Osteocyte (in vitro differentiated cells): ENCODE measurements around the gene SDR39U1. TPM values are rescaled to one million over a fixed set of nuclear protein-coding genes. Genes with fewer than 3 reads are reported as not detected.

Experiments
- DNase-seq: peaks from one replicate; pipeline ENCODE4 v3.0.0; 2021; ENCODE audit warnings: mixed read lengths; ENCODE audit not compliant: unreplicated experiment; ENCODE audit errors: extremely low spot score
- H3K27ac Mint-ChIP-seq: one replicate; pipeline ENCODE4 v1.8.0; 2021; ENCODE audit warnings: mild to moderate bottlenecking, mixed read lengths; ENCODE audit not compliant: unreplicated experiment
- H3K27me3 Mint-ChIP-seq: one replicate; pipeline ENCODE4 v1.8.0; 2021; ENCODE audit warnings: mixed read lengths; ENCODE audit not compliant: unreplicated experiment
- H3K36me3 Mint-ChIP-seq: one replicate; pipeline ENCODE4 v1.8.0; 2021; ENCODE audit warnings: mixed read lengths; ENCODE audit not compliant: unreplicated experiment
- H3K4me1 Mint-ChIP-seq: one replicate; pipeline ENCODE4 v1.8.0; 2021; ENCODE audit warnings: mixed read lengths; ENCODE audit not compliant: unreplicated experiment
- H3K4me3 Mint-ChIP-seq: one replicate; pipeline ENCODE4 v1.8.0; 2021; ENCODE audit warnings: mild to moderate bottlenecking, moderate library complexity, mixed read lengths; ENCODE audit not compliant: unreplicated experiment
- H3K9me3 Mint-ChIP-seq: one replicate; pipeline ENCODE4 v1.8.0; 2021; ENCODE audit warnings: mixed read lengths; ENCODE audit not compliant: unreplicated experiment
- CTCF ChIP-seq: fragments of 200-600 bp; sonication (generic); IDR thresholded peaks from 2 replicates; pipeline ENCODE4 v1.5.0; 2021; ENCODE audit warnings: antibody characterized with exemption, mild to moderate bottlenecking, moderate library complexity
- total RNA-seq: library from RNA; stranded (reverse); gene quantifications from 2 replicates; pipeline ENCODE4 v1.2.1, GENCODE V29; 2021

SDR39U1 gene
- total RNA-seq, 1 donor from 2014 or later: 53.9 TPM

GRCh38 chr14:24437736-24438067, 4.9 kb downstream of the SDR39U1 start:
- TF ChIP-seq CTCF: no peak
- no peak for DNase-seq
- H3K27ac Mint-ChIP-seq: no peak overlapping the region
- H3K4me1 Mint-ChIP-seq: peaks cover 41% of the 10 kb centered on the region
- no peaks in the 10 kb centered on the region for H3K9me3 Mint-ChIP-seq
- no peak overlapping the region for H3K4me3 Mint-ChIP-seq
- H3K27me3 Mint-ChIP-seq: no peaks in the 10 kb centered on the region
- peaks cover 38% of the 10 kb centered on the region for H3K36me3 Mint-ChIP-seq

DNA sequence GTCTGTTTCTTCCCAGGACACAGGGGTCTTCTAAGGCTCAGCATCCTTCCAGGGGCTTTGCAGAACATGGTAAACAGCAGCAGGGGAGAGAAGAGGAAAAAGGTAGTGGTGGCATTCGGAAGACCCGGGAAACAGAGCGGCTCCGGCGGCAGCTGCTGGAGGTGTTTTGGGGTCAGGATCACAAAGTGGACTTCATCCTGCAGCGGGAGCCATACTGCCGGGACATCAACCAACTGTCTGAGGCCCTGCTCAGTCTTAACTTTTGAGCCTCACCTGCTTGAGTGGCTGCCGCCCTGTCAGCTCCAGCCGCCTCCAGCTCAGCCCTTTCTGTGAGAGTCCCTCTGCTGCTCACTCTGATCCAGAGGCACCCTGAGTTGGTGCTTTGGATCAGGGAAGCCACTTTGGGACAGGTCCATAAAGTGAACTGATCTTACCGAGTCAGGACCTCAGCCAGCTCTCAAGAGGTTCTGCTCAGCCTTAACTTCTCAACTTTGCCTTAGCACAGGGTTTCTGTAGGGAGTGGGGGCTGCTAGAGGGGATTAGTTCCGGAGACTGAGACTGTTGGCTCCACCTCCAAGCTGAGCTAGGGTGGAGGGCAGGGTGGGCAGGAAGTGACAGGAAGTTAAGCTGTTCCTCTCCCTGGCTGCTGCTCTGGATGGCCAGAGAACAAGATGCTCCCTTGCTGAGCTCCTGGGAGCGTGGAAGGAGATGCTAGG, 5.4 kb downstream of the SDR39U1 start:
- no peak for DNase-seq
- Mint-ChIP-seq H3K4me1 (peaks cover 41% of the 10 kb centered on the region), H3K27ac (no peak overlapping the region), H3K27me3 (no peaks in the 10 kb centered on the region), H3K4me3 (no peak overlapping the region), H3K9me3 (no peaks in the 10 kb centered on the region), H3K36me3 (peaks cover 38% of the 10 kb centered on the region)
- TF ChIP-seq CTCF: peak; percentile 6

- Mint-ChIP-seq H3K9me3 (no peaks in the 10 kb centered on the region), H3K36me3 (peaks cover 41% of the 10 kb centered on the region), H3K27me3 (no peaks in the 10 kb centered on the region), H3K4me1 (peaks cover 41% of the 10 kb centered on the region), H3K4me3 (no peak overlapping the region), H3K27ac (peak overlapping the region; percentile 74)
- peak; percentile 78 for TF ChIP-seq CTCF
- no peak for DNase-seq
Measured at GRCh38 chr14:24436355-24437019, 6.1 kb downstream of the SDR39U1 start.

- H3K36me3 Mint-ChIP-seq: peaks cover 41% of the 10 kb centered on the region
- no peak overlapping the region for H3K4me3 Mint-ChIP-seq
- DNase-seq: no peak
- no peak for TF ChIP-seq CTCF
- peak overlapping the region; percentile 74 for H3K27ac Mint-ChIP-seq
- no peaks in the 10 kb centered on the region for H3K9me3 Mint-ChIP-seq
- H3K4me1 Mint-ChIP-seq: peaks cover 42% of the 10 kb centered on the region
- no peaks in the 10 kb centered on the region for H3K27me3 Mint-ChIP-seq
Measured at GRCh38 chr14:24435998-24436354, 6.6 kb downstream of the SDR39U1 start.

GRCh38 chr14:24435192-24435810, 7.3 kb downstream of the SDR39U1 start:
- H3K9me3 Mint-ChIP-seq: no peaks in the 10 kb centered on the region
- H3K4me1 Mint-ChIP-seq: peaks cover 37% of the 10 kb centered on the region
- H3K27ac Mint-ChIP-seq: peak overlapping the region; percentile 74
- H3K27me3 Mint-ChIP-seq: no peaks in the 10 kb centered on the region
- no peak for DNase-seq
- H3K4me3 Mint-ChIP-seq: no peak overlapping the region
- H3K36me3 Mint-ChIP-seq: peaks cover 40% of the 10 kb centered on the region
- TF ChIP-seq CTCF: no peak
